Stimulated activated CD4-positive, alpha-beta T cell treated with anti-CD3 and anti-CD28 coated beads, Interleukin-12 subunit alpha, Interleukin-12 subunit beta, amount 100 ng/mL, for 24 hours (primary cell): Measurements from ENCODE around the gene RASSF5.

Experiments used
- DNase-seq, 2 experiments: peaks; one replicate each; pipeline ENCODE4 v3.0.0-alpha.2; 2020; ENCODE audit warnings: low read depth in 2 of 2

RASSF5 gene

GRCh38 chr1:206497363-206497762, 10.0 kb upstream of the RASSF5 start:
- no peak for DNase-seq

DNA sequence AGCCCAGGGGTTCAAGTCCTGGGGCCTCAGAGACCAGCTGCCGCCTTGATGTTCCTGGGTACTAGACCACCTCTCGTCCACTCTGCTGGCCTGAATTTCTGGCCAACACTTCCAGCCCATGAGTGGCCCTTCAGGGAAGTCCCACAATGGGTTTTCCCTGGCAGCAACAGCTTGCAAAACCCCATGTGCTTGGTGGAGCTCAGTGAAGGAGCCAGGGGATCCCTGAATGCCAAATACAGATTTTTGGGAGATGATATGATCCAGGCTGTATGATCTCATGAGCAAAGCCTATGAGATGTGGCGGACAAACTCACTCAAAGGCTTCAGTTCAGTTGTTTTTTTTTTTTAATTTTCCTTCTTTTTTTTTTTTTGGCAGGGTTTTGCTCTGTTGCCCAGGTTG, 9.6 kb upstream of the RASSF5 start:
- DNase-seq, result no peak

- DNase-seq, result no peak
Observed at GRCh38 chr1:206498685-206499084, 8.6 kb upstream of the RASSF5 start.

GRCh38 chr1:206500046-206500445, 7.3 kb upstream of the RASSF5 start:
- no peak for DNase-seq

- DNase-seq, result no peak
Observed at GRCh38 chr1:206501881-206502280, 5.5 kb upstream of the RASSF5 start.

GRCh38 chr1:206502403-206502802, 4.9 kb upstream of the RASSF5 start:
- DNase-seq, result no peak

DNA sequence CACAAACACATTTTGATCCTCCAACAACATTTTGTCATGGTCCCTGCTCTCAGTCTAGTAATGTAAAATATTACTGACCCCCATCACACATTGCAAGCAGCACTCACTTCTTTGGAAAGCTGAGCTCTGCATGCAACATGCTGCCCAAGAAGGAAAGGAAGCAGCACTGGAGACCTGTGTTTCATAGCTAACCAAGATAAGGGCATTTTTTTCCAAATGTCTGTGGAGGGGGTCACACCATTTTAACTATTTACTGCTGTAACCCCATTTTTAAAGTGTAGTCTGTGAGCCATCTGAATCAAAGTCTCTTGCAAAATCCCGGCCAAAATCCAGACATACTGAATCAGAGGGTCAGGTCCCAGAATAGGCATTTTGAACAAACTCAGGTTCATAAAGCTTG, 4.5 kb upstream of the RASSF5 start:
- DNase-seq, result no peak

DNA sequence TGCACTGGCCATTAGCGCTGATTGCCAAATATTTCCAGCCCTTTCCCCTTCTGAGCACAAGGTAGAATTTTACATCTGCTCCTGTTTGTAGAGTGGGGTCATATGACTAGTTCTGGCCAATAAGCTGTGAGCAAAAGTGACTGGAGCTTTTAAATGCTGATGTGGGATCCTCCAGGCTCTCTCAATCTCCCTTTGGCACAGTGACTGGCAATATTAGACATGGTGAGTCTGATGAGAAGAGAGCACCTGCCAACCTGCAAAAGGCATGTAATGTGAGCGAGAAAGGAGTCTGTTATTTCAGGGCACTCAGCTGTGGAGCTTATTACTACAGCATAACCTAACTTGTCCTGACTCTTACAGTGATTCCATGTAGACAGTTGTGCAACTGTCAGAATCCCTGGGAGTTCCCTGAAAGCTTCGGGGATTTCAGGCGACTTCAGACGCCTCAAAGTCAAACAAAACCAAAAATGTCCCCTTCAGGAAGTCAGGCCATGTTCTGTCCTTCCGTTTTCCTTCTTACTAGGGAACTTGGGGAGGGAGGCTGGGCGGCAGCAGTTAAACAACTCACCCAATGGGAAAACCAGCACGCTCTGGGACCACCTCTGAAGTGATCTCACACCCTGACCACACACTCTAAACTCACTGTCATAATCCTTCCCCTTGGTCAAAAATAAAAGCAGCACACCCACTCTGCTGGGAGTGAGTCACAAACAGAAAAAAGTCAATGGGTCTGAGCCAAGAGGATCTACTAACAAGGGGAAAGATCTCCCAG, 3.6 kb upstream of the RASSF5 start:
- peak in 1 of 2 experiments; percentile 57 for DNase-seq

DNA sequence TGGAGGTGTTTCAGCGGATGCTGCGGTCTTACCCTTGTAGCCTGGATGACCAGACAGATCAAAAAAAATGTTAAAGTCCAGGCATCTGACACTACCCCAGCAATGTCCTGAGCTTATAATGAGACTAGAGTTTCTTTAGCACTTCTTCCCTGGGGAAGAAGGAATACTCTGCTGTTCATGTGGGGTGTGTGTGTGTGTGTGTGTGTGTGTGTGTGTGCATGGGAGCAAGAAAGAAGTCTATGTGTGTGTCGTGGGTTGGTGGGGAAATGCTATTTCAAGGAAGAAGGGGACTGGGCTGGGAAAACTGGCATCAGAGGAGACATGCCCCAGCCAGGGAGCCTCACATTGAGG, 3.0 kb upstream of the RASSF5 start:
- no peak for DNase-seq

GRCh38 chr1:206505702-206506355, 1.5 kb upstream of the RASSF5 start:
- no peak for DNase-seq

GRCh38 chr1:206506405-206507283, 687 bp upstream of the RASSF5 start:
- no peak for DNase-seq

DNA sequence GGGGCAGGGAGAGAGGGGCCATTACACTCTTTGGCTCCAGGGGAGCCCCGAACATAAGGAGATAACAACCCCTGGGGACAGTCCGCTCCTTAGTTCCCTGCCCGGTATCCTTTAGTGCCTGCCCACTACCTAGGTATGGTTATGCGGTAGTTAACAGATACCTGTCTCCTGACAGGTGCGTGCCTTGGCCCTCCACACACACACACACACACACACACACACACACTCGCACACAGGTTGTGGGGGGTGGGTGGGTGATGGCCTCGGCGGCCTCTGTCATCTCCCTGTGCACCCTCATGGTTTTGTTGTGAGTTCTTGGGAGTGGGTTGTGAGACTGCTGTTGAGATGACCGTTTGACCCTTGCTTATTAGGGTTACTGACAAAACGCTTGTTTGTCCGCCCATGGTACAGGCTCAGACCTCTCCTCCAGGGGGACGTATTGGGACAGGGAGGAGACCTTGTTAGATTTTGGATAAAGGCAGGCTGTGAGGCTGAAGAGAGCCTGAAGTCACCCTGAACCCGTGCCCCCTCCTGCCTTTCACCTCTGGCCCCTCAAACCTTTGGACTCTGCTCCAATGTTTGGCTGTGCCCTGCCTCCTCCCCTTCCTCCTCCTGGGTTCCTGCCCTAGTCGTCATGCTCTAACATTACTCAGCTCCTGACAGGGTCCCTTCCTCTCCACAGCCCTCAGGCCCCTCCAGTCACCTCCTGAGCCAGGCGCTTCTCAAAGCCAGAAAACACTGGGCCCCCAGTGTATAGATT, 979 bp downstream of the RASSF5 start:
- no peak for DNase-seq

DNA sequence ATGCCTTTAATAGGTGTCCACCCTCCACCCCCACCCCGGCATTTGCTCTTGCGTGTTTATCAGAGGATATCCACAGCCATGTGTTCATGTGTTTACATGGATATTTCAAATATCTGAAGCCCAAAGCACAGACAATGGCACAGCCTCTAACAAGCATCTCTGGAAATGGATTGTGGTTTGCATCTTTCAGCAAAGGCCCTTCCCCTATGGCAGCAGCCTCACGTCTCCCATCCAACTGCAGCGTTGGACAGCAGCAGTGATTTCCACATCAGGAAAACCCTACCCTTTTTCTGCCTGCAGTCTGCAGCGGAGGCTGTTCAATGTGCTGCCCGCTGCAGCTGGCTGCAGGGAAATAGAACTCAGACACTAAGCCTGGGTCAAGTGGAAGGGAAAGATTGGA, 1.6 kb downstream of the RASSF5 start:
- no peak for DNase-seq

DNA sequence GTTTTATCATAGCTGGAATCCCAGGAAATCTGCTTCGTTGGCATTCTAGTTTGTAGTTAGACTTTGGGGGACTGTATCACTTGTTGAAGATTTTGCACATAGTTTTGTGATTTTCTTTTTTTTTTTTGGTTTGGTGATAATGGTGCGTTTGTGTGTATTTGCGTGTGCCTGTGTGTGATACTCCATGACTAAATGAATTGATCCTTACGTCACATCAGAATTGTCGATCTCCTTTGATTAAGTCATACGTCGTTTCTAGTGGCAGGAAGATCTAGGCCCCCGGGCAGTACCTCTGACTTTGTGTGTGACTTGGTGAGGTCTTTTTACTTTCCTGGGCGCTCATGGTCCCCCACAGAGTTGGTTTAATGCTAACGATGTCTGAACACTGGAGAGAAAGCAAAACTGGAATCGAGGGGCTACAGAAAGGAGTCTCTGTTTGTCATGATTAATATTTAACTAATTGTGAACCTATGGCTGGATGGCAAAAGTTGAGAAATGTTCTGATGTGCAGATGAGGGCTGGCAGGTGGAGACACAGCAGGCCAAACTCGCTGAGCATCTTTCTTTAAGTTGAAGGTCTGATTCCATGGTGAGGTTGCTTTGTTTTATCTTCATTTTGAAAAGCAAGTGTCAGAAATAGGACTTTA, 2.4 kb downstream of the RASSF5 start:
- DNase-seq, result no peak

GRCh38 chr1:206510371-206510770, 3.0 kb downstream of the RASSF5 start:
- DNase-seq, result no peak

DNA sequence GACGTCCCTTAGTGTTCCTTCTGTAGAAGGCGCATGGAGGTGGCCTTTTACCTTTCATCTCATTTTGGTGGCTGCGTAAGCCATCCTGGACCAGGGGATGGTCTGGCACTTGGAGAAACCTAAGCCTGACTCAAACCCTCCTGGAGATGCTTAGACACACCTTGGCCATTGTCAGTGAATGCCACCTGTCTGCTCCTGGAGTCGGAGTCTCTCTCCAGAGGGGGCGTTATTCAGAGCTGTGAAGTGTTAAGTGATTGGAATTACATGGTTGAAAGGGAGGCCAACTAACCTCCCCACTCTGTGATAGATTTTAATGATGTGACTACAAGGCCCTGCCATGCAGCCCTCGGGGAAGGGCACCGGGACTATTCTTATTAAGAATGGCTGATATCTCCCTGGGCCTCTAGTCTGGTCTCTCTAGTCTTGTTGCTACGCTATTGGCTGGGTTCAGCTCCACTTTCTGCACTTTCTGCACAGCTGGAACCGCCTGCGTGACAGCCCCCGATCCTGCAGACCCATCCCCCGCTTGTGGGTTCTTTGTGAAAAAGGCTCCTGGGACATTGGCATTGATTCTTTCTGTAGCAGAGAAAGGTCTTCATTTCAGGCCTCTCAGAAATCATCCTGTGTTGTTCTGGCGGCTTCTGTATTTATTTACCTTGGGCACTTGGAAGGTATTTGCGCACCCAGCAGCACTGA, 4.2 kb downstream of the RASSF5 start:
- no peak for DNase-seq

DNA sequence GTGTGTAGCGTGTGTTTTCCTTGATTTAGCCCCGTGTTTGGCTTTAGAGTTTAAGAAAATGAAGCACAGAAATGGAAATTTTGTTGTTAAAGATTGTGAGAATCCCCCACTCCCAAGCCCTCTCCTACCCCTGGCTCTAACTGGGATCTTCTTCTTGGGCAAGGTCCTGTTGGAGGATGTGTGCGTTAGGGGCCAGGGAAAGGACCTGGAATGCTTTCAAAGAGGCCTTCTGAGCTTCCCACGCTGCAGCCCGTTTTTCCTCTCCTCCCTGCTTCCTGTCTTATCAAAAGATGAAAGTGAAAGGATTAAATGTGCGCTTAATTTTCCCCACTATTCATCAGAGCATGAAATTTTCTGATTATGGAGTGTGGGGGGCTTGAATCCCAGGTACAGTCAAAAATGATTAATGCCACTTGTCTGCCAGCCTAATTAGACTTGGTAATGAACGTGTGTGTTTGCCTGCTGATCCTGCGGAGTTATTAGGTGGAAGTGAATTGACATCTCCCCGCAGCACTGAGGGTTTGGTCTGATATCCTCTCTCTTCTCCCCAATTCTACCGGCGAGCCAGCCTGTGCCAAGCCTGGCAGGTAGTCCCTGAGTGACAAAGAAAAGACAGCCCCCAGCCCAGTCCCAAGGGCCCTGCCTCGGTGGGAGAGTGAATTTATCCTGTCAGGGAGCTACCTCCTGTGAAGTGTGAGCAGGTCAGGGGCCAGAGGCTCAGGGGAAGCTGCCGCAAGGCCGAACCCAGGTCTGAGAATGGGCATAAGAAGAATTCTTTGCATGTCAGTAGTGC, 4.9 kb downstream of the RASSF5 start:
- DNase-seq, result no peak

DNA sequence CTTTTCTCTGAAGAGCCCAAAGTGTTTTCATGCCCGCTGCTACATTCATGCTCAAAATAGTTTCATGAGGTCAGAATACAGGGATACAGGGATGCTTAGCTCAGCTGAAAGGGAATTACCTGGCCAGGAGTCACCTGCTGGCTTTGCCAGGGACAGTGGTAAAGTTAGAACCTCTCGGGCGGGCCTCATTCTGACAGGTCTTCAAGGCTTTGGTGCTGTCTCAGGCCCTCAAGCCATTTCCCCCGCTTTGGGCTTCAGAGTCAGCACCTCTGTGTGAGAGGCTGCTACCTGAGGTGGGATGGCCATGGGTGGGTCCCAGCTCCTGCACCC, 5.5 kb downstream of the RASSF5 start:
- no peak for DNase-seq

GRCh38 chr1:206513312-206514111, 6.2 kb downstream of the RASSF5 start:
- DNase-seq, result no peak
